GM23338 (cell line): ENCODE results near the gene STAB2. TPM values are rescaled to one million over a fixed set of nuclear protein-coding genes. Genes with fewer than 3 reads are reported as not detected.

Experiments
- ATAC-seq: fragments of 200-7000 bp; cut with Tn5 transposase; 3 replicates; pipeline ENCODE4 v1.9.1; 2020
- DNase-seq: peaks from one replicate; pipeline ENCODE4 v3.0.0-alpha.2; 2015; ENCODE audit warnings: low spot score
- H2AFZ ChIP-seq: fragments of 200-600 bp; sonication (generic); 2 replicates; pipeline ENCODE4 v1.8.0; 2016; ENCODE audit warnings: antibody characterized with exemption, mild to moderate bottlenecking, moderate library complexity
- H3F3A ChIP-seq: fragments of 200-600 bp; sonication (generic); replicated peaks from 2 replicates; pipeline ENCODE4 v1.8.0; 2017; ENCODE audit warnings: antibody characterized with exemption, mixed run types, low read depth
- H3K27ac ChIP-seq: fragments of 200-600 bp; sonication (generic); 2 replicates; pipeline ENCODE4 v1.6.1; 2016; ENCODE audit warnings: low read depth
- H3K27me3 ChIP-seq: fragments of 200-600 bp; sonication (generic); 2 replicates; pipeline ENCODE4 v1.8.0; 2016; ENCODE audit warnings: mild to moderate bottlenecking, mixed run types, moderate library complexity; ENCODE audit not compliant: insufficient read depth
- H3K36me3 ChIP-seq: fragments of 200-600 bp; sonication (generic); 2 replicates; pipeline ENCODE4 v1.8.0; 2016; ENCODE audit warnings: mild to moderate bottlenecking; ENCODE audit not compliant: insufficient read depth
- H3K4me1 ChIP-seq: fragments of 200-600 bp; sonication (generic); 2 replicates; pipeline ENCODE4 v1.8.0; 2016; ENCODE audit warnings: mild to moderate bottlenecking, moderate library complexity; ENCODE audit not compliant: insufficient read depth
- H3K4me2 ChIP-seq: fragments of 200-600 bp; sonication (generic); 2 replicates; pipeline ENCODE4 v1.7.1; 2017; ENCODE audit warnings: mixed run types
- H3K4me3 ChIP-seq: fragments of 200-600 bp; sonication (generic); 2 replicates; pipeline ENCODE4 v1.6.1; 2016; ENCODE audit warnings: mixed run types
- H3K79me2 ChIP-seq: fragments of 200-600 bp; sonication (generic); replicated peaks from 2 replicates; pipeline ENCODE4 v1.8.0; 2017; ENCODE audit warnings: mild to moderate bottlenecking; ENCODE audit not compliant: insufficient read depth
- H3K9me2 ChIP-seq: fragments of 200-600 bp; sonication (generic); 2 replicates; pipeline ENCODE4 v1.8.0; 2017; ENCODE audit not compliant: insufficient read depth
- H4K20me1 ChIP-seq: fragments of 200-600 bp; sonication (generic); replicated peaks from 2 replicates; pipeline ENCODE4 v1.8.0; 2017; ENCODE audit warnings: mild to moderate bottlenecking; ENCODE audit not compliant: insufficient read depth
- H3K27ac Mint-ChIP-seq: 2 replicates; pipeline ENCODE4 v1.8.0; 2020; ENCODE audit warnings: inconsistent platforms, mild to moderate bottlenecking, moderate library complexity, mixed read lengths
- H3K27me3 Mint-ChIP-seq: 3 replicates; pipeline ENCODE4 v1.8.0; 2022; ENCODE audit warnings: low read depth, mild to moderate bottlenecking, moderate library complexity, mixed read lengths, inconsistent platforms; ENCODE audit not compliant: insufficient read depth, poor library complexity
- H3K36me3 Mint-ChIP-seq: 3 replicates; pipeline ENCODE4 v1.8.0; 2021; ENCODE audit warnings: low read depth, mild to moderate bottlenecking, inconsistent platforms, moderate library complexity, mixed read lengths
- H3K4me1 Mint-ChIP-seq: 3 replicates; pipeline ENCODE4 v1.8.0; 2020; ENCODE audit warnings: mild to moderate bottlenecking, inconsistent platforms, mixed read lengths
- H3K4me3 Mint-ChIP-seq: 3 replicates; pipeline ENCODE4 v1.8.0; 2021; ENCODE audit warnings: moderate library complexity, mild to moderate bottlenecking, inconsistent platforms, mixed read lengths
- H3K9me3 Mint-ChIP-seq: 3 replicates; pipeline ENCODE4 v1.8.0; 2020; ENCODE audit warnings: moderate library complexity, mild to moderate bottlenecking, inconsistent platforms, mixed read lengths
- CREB1 ChIP-seq: fragments of 250-450 bp; sonication (Bioruptor Pico); IDR thresholded peaks from 2 replicates; pipeline ENCODE4 v1.5.0; 2020; ENCODE audit warnings: low read depth, mild to moderate bottlenecking, moderate library complexity
- ETS1 ChIP-seq: IDR thresholded peaks from 2 replicates; pipeline ENCODE4 v1.6.1; 2016; ENCODE audit warnings: antibody characterized with exemption
- EZH2 ChIP-seq: fragments of 200-600 bp; sonication (generic); IDR thresholded peaks from one replicate; pipeline ENCODE4 v1.8.0; 2017; ENCODE audit warnings: antibody characterized with exemption, mild to moderate bottlenecking, low read depth; ENCODE audit not compliant: unreplicated experiment
- EZH2phosphoT487 ChIP-seq: fragments of 200-600 bp; sonication (generic); IDR thresholded peaks from one replicate; pipeline ENCODE4 v1.8.1; 2018; ENCODE audit warnings: antibody characterized with exemption; ENCODE audit not compliant: unreplicated experiment
- JUNB ChIP-seq: IDR thresholded peaks from one replicate; pipeline ENCODE4 v1.6.1; 2016; ENCODE audit warnings: antibody characterized with exemption; ENCODE audit not compliant: unreplicated experiment
- NANOG ChIP-seq: IDR thresholded peaks from 2 replicates; pipeline ENCODE4 v1.6.1; 2016; ENCODE audit warnings: antibody characterized with exemption, borderline replicate concordance
- POLR2AphosphoS5 ChIP-seq: IDR thresholded peaks from 2 replicates; pipeline ENCODE4 v1.6.1; 2016; ENCODE audit warnings: antibody characterized with exemption, low read depth
- STAT1 ChIP-seq: IDR thresholded peaks from one replicate; pipeline ENCODE4 v1.6.1; 2016; ENCODE audit warnings: antibody characterized with exemption; ENCODE audit not compliant: unreplicated experiment
- ZNF114 ChIP-seq: fragments of 250-450 bp; sonication (Bioruptor Pico); IDR thresholded peaks from 2 replicates; pipeline ENCODE4 v1.5.0; 2020; ENCODE audit warnings: mild to moderate bottlenecking, moderate library complexity
- ZNF331 ChIP-seq: fragments of 250-450 bp; sonication (Bioruptor Pico); IDR thresholded peaks from 2 replicates; pipeline ENCODE4 v1.5.0; 2020; ENCODE audit warnings: low read depth, mild to moderate bottlenecking, moderate library complexity
- ZNF462 ChIP-seq: fragments of 250-450 bp; sonication (Bioruptor Pico); IDR thresholded peaks from 2 replicates; pipeline ENCODE4 v1.5.0; 2020; ENCODE audit warnings: mild to moderate bottlenecking, moderate library complexity
- polyA plus RNA-seq: library from polyadenylated mRNA; unstranded; fragments of >200 nt; fragmentation: Nextera tagmentation; extraction: Ambion mirVana; gene quantifications from 2 replicates; pipeline ENCODE4 v1.2.1, GENCODE V29; 2016
- total RNA-seq: library from RNA; depleted of rRNA; stranded (reverse); fragments of >200 nt; shearing (Covaris generic); gene quantifications from 2 replicates; pipeline ENCODE4 v1.2.3, GENCODE V29; 2014
- TF ChIP-seq, protein P1 (sequence below), 2 experiments: fragments of 200-600 bp in 1 of 2; sonication (generic) in 1 of 2; conservative IDR thresholded peaks; 2 replicates each; pipeline versions ENCODE4 v1.5.1 to v1.6.1; 2016 to 2017; ENCODE audit warnings: antibody characterized with exemption in 2 of 2, low read depth in 2 of 2, mild to moderate bottlenecking in 2 of 2, moderate library complexity in 1 of 2
- TF ChIP-seq, protein P2 (sequence below): IDR thresholded peaks from one replicate; pipeline ENCODE4 v1.6.1; 2018; ENCODE audit warnings: antibody characterized with exemption; ENCODE audit not compliant: unreplicated experiment

STAB2 gene
- total and polyA plus RNA-seq, 2 experiments from 2014 or later = 0.14 TPM; not detected in 1

DNA sequence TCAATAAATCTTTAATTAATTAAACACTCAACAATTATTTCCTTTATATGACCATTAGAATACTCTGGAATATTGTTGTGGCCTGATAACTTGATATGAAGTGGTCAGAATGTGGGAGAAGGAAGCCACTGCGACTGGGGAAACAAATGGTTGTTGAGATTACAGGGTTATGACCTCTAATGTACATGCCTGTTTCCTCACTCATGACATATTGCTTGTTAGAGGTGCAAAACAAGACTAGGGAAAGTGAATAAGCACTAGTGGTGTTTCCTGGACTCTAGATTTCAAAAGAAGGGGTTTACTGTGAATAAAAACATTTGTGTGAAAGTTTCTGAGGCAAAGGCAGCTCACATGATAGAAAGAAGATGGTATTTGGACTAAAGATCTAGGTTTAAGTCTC, 53.3 kb downstream of the STAB2 start:
- Mint-ChIP-seq H3K4me3 (no peak overlapping the region), H3K36me3 (no peaks in the 10 kb centered on the region), H3K4me1 (no peaks in the 10 kb centered on the region), H3K9me3 (no peaks in the 10 kb centered on the region), H3K27me3 (no peaks in the 10 kb centered on the region), H3K27ac (no peak overlapping the region)
- no peak for ATAC-seq
- Histone ChIP-seq H3K79me2 (no peaks in the 10 kb centered on the region), H3K4me2 (no peak overlapping the region), H3K36me3 (no peaks in the 10 kb centered on the region), H2AFZ (no peak overlapping the region), H3K9me2 (no peaks in the 10 kb centered on the region), H3K4me1 (no peaks in the 10 kb centered on the region), H3F3A (no peaks in the 10 kb centered on the region), H3K27ac (no peak overlapping the region), H4K20me1 (no peaks in the 10 kb centered on the region), H3K4me3 (no peak overlapping the region), H3K27me3 (no peaks in the 10 kb centered on the region)
- no peak for DNase-seq
- TF ChIP-seq JUNB = no peak
- no peak for TF ChIP-seq CREB1 (CRISPR knock-in tag)
- TF ChIP-seq ZNF331 (CRISPR knock-in tag) = no peak
- no peak for TF ChIP-seq EZH2
- no peak for TF ChIP-seq ZNF114 (CRISPR knock-in tag)
- no peak for TF ChIP-seq STAT1
- TF ChIP-seq, protein P1, sequence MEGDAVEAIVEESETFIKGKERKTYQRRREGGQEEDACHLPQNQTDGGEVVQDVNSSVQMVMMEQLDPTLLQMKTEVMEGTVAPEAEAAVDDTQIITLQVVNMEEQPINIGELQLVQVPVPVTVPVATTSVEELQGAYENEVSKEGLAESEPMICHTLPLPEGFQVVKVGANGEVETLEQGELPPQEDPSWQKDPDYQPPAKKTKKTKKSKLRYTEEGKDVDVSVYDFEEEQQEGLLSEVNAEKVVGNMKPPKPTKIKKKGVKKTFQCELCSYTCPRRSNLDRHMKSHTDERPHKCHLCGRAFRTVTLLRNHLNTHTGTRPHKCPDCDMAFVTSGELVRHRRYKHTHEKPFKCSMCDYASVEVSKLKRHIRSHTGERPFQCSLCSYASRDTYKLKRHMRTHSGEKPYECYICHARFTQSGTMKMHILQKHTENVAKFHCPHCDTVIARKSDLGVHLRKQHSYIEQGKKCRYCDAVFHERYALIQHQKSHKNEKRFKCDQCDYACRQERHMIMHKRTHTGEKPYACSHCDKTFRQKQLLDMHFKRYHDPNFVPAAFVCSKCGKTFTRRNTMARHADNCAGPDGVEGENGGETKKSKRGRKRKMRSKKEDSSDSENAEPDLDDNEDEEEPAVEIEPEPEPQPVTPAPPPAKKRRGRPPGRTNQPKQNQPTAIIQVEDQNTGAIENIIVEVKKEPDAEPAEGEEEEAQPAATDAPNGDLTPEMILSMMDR (conservative IDR thresholded peaks at IDR 0.05; ENCODE audit: low read depth in 2 of 2) = no peak
- TF ChIP-seq ZNF462 (CRISPR knock-in tag) = no peak
- no peak for TF ChIP-seq NANOG
- TF ChIP-seq, protein P2, sequence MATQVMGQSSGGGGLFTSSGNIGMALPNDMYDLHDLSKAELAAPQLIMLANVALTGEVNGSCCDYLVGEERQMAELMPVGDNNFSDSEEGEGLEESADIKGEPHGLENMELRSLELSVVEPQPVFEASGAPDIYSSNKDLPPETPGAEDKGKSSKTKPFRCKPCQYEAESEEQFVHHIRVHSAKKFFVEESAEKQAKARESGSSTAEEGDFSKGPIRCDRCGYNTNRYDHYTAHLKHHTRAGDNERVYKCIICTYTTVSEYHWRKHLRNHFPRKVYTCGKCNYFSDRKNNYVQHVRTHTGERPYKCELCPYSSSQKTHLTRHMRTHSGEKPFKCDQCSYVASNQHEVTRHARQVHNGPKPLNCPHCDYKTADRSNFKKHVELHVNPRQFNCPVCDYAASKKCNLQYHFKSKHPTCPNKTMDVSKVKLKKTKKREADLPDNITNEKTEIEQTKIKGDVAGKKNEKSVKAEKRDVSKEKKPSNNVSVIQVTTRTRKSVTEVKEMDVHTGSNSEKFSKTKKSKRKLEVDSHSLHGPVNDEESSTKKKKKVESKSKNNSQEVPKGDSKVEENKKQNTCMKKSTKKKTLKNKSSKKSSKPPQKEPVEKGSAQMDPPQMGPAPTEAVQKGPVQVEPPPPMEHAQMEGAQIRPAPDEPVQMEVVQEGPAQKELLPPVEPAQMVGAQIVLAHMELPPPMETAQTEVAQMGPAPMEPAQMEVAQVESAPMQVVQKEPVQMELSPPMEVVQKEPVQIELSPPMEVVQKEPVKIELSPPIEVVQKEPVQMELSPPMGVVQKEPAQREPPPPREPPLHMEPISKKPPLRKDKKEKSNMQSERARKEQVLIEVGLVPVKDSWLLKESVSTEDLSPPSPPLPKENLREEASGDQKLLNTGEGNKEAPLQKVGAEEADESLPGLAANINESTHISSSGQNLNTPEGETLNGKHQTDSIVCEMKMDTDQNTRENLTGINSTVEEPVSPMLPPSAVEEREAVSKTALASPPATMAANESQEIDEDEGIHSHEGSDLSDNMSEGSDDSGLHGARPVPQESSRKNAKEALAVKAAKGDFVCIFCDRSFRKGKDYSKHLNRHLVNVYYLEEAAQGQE = no peak
- TF ChIP-seq EZH2phosphoT487 = no peak
- no peak for TF ChIP-seq ETS1
- no peak for TF ChIP-seq POLR2AphosphoS5
